SK-N-SH (cell line): ENCODE data around the gene NRM.
"Not testable (repeated sequence)": the region's sequence is repeated elsewhere in the genome, so short reads cannot be mapped to it uniquely, and the experiment has no call there.

ENCODE experiments used
- CTCF ChIP-seq: fragments of 200-600 bp; sonication (generic); IDR thresholded peaks from 2 replicates; pipeline ENCODE4 v1.6.1; 2017; ENCODE audit warnings: antibody characterized with exemption, mild to moderate bottlenecking, moderate library complexity
- MAX ChIP-seq: IDR thresholded peaks from 2 replicates; pipeline ENCODE4 v1.4.0; 2012; ENCODE audit warnings: low read depth
- POLR2AphosphoS5 ChIP-seq: IDR thresholded peaks from 2 replicates; pipeline ENCODE4 v1.6.1; 2012; ENCODE audit warnings: low read depth, low read length
- RFX5 ChIP-seq: IDR thresholded peaks from 2 replicates; pipeline ENCODE4 v1.6.1; 2012; ENCODE audit warnings: mild to moderate bottlenecking, improper control_type of control experiment, low read length
- SIN3A ChIP-seq: IDR thresholded peaks from 2 replicates; pipeline ENCODE4 v1.6.1; 2012; ENCODE audit warnings: low read depth, mild to moderate bottlenecking, low read length, moderate library complexity, borderline replicate concordance
- TAF1 ChIP-seq: IDR thresholded peaks from 2 replicates; pipeline ENCODE4 v1.6.1; 2012; ENCODE audit warnings: low read depth, mild to moderate bottlenecking, low read length, moderate library complexity, borderline replicate concordance

DNA sequence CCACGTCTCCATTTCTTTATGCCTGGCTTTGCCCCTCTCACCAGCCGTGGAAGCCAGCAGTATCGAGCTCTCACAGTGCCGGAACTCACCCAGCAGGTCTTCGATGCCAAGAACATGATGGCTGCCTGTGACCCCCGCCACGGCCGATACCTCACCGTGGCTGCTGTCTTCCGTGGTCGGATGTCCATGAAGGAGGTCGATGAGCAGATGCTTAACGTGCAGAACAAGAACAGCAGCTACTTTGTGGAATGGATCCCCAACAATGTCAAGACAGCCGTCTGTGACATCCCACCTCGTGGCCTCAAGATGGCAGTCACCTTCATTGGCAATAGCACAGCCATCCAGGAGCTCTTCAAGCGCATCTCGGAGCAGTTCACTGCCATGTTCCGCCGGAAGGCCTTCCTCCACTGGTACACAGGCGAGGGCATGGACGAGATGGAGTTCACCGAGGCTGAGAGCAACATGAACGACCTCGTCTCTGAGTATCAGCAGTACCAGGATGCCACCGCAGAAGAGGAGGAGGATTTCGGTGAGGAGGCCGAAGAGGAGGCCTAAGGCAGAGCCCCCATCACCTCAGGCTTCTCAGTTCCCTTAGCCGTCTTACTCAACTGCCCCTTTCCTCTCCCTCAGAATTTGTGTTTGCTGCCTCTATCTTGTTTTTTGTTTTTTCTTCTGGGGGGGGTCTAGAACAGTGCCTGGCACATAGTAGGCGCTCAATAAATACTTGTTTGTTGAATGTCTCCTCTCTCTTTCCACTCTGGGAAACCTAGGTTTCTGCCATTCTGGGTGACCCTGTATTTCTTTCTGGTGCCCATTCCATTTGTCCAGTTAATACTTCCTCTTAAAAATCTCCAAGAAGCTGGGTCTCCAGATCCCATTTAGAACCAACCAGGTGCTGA is 33.3 kb upstream of the NRM start:
- not testable (repeated sequence) for TF ChIP-seq CTCF, SIN3A, TAF1, POLR2AphosphoS5, RFX5, MAX
